HCT116 (cell line): ENCODE results near the gene FOXO3B.
"Not testable (repeated sequence)": the region's sequence is repeated elsewhere in the genome, so short reads cannot be mapped to it uniquely, and the experiment has no call there.

Experiments used
- CTCF ChIP-seq, 3 experiments: fragments of 200-600 bp in 1 of 3; sonication (generic) in 1 of 3; IDR thresholded peaks in 2 of 3; conservative IDR thresholded peaks in 1 of 3; 2 replicates each; pipeline ENCODE4 v1.5.1; 2012 to 2017; ENCODE audit warnings: low read depth in 2 of 3, low read length in 2 of 3, antibody characterized with exemption in 1 of 3, borderline replicate concordance in 1 of 3, control low read depth in 1 of 3, mild to moderate bottlenecking in 1 of 3, mixed read lengths in 1 of 3, mixed run types in 1 of 3, moderate library complexity in 1 of 3; ENCODE audit not compliant: insufficient read depth in 1 of 3
- FOSL1 ChIP-seq: IDR thresholded peaks from 2 replicates; pipeline ENCODE4 v1.6.1; 2012; ENCODE audit warnings: low read depth
- POLR2AphosphoS5 ChIP-seq: IDR thresholded peaks from 2 replicates; pipeline ENCODE4 v1.6.1; 2011; ENCODE audit warnings: mild to moderate bottlenecking, low read depth, low read length, moderate library complexity
- REST ChIP-seq: IDR thresholded peaks from 2 replicates; pipeline ENCODE4 v1.6.1; 2012; ENCODE audit warnings: low read depth
- SIN3A ChIP-seq: IDR thresholded peaks from 2 replicates; pipeline ENCODE4 v1.6.1; 2012; ENCODE audit warnings: low read depth

GRCh38 chr17:18682668-18683067 is 554 bp upstream of the FOXO3B start:
- TF ChIP-seq SIN3A; FOSL1; REST; CTCF (IDR thresholded peaks at IDR 0.05 in 2 of 3, conservative IDR thresholded peaks at IDR 0.05 in 1 of 3; ENCODE audit: borderline replicate concordance in 1 of 3, insufficient read depth in 1 of 3, low read depth in 2 of 3, low read length in 2 of 3); POLR2AphosphoS5: not testable (repeated sequence)
